HG03039 (cell line): Measurements from ENCODE around the gene TIGD1.
"Not testable (repeated sequence)": the region's sequence is repeated elsewhere in the genome, so short reads cannot be mapped to it uniquely, and the experiment has no call there.

ENCODE experiments used
- ATAC-seq: cut with Tn5 transposase; IDR thresholded peaks from one replicate; pipeline ENCODE4 v1.9.1; 2021; ENCODE audit warnings: mild to moderate bottlenecking, moderate library complexity; ENCODE audit not compliant: unreplicated experiment

TIGD1 gene

GRCh38 chr2:232540441-232541041 lies 9.8 kb downstream of the TIGD1 start:
- ATAC-seq, result no peak

- no peak for ATAC-seq
These were observed 10.8 kb downstream of the TIGD1 start, which contains the start of gene CHRNG for GRCh38 chr2:232539298-232540231. CHRNG (plus strand) TSS chr2:232539692; CDS start chr2:232539748, 56 bp downstream.

DNA sequence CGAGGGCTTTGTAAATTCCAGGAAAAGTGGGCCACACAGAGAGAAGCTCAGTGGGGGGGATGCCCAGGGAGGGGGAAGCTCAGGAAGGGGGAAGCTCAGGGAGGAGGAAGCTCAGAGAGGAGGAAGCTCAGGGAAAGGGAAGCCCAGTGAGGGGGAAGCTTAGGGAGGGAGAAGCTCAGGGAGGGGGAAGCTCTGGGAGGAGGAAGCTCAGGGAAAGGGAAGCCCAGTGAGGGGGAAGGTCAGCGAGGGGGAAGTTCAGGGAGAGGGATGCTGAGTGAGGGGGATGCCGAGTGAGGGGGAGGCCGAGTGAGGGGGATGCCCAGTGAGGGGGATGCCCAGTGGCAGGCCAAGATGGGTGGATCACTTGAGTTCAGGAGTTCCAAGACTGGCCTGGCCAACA lies 11.7 kb downstream of the TIGD1 start:
- no peak for ATAC-seq

- ATAC-seq, result no peak
These were observed 12.9 kb downstream of the TIGD1 start for GRCh38 chr2:232537499-232537898.

- ATAC-seq, result no peak
These were observed 13.3 kb downstream of the TIGD1 start for GRCh38 chr2:232537079-232537478.

- ATAC-seq, result no peak
These were observed 14.4 kb downstream of the TIGD1 start for GRCh38 chr2:232535761-232536530.

DNA sequence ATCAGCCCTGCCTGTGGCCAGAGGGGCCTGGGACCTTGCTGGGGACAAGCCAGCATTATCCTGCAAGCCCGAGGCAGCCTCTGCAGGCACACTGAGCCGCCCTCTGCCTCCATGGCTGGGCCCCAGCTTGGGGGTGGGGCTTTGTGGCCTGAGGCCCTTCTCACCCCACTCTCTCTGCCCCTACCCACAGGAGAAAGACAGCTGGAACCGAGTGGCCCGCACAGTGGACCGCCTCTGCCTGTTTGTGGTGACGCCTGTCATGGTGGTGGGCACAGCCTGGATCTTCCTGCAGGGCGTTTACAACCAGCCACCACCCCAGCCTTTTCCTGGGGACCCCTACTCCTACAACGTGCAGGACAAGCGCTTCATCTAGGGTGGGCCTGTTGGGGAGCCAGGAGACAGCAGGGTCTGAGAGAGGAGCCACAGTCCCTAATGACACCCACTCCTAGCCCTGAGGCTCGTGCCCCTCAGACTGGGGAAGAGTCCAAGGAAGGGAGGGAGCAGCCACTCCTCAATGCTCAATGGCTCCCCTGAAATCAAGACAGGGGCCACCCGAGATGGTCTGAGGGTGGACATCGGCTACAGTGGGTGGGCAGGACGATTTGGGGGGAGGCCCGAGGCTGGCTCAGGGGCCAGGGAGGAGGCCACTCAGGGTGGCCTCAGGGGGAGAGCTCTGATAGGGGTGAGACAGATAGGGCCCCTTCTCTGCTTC lies 15.3 kb downstream of the TIGD1 start:
- ATAC-seq, result no peak

DNA sequence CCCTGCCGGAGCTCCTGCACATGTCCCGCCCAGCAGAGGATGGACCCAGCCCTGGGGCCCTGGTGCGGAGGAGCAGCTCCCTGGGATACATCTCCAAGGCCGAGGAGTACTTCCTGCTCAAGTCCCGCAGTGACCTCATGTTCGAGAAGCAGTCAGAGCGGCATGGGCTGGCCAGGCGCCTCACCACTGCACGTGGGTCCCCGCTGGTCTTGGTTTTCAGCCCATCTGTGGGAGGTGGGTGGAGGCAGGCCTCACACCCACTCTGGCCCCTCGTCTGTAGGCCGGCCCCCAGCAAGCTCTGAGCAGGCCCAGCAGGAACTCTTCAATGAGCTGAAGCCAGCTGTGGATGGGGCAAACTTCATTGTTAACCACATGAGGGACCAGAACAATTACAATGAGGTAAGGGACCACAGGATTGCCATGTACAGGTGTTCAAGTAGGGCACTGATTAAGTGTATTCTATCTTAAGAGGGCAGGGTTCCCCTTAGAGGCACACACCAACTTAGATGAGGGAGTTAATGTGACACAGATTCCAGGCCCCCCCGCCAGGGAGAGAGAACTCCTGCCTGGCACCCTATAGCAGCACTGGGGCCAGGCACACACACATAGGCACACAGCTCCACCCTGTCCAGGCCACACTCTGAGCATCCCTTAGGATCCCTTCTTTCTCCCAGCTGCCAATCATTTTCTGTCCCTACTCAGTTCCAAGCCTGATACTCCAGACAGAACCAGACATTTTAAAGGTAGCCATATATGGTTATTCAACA lies 16.2 kb downstream of the TIGD1 start:
- ATAC-seq, result no peak

GRCh38 chr2:232532821-232533220 lies 17.5 kb downstream of the TIGD1 start:
- ATAC-seq, result not testable (repeated sequence)

DNA sequence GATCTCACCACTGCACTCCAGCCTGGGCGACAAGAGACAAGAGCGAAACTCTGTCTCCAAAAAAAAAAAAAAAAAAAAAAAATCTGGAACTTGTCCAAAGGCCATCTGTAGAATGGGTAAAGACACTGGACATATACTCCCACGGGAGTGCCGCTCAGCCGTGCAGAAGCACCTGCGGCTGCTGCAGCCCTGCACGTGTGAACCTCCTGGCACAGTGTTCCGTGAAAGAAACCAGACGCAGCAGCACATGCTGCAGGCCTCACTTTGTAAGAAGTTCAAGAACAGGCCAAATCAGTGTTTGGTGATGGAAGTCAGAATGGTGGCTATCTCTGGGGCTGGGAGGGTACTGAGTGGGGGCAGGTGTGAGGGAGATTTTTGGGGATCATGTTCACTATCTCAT lies 17.9 kb downstream of the TIGD1 start:
- no peak for ATAC-seq

GRCh38 chr2:232530626-232531260 lies 19.6 kb downstream of the TIGD1 start:
- no peak for ATAC-seq

GRCh38 chr2:232529806-232530547 lies 20.4 kb downstream of the TIGD1 start:
- ATAC-seq, result no peak

GRCh38 chr2:232528746-232529460 lies 21.5 kb downstream of the TIGD1 start:
- ATAC-seq, result no peak

GRCh38 chr2:232527905-232528470 lies 22.4 kb downstream of the TIGD1 start:
- no peak for ATAC-seq

- ATAC-seq, result no peak
These were observed 23.9 kb downstream of the TIGD1 start for GRCh38 chr2:232526372-232526941.

- no peak for ATAC-seq
These were observed 24.5 kb downstream of the TIGD1 start, which contains the start of gene CHRND for GRCh38 chr2:232525791-232526371. CHRND (plus strand) TSS chr2:232526160; CDS start chr2:232526216, 56 bp downstream.

GRCh38 chr2:232525199-232525598 lies 25.2 kb downstream of the TIGD1 start:
- no peak for ATAC-seq
